GM20431 (cell line): ENCODE measurements around the gene OTOGL.

Experiments used
- in situ Hi-C: fragments of 300-500 bp; cut with MseI, MboI; formaldehyde crosslinking; loops from one replicate; pipeline ENCODE4 v1.15.0; 2020; ENCODE audit warnings: low sequenced_read_pairs; ENCODE audit not compliant: unreplicated experiment

Gene OTOGL

GRCh38 chr12:80415466-80415865 is 316.1 kb downstream of the OTOGL start:
- in situ Hi-C loops = no loop called here

- in situ Hi-C loops = no loop called here
Observed at GRCh38 chr12:80419644-80420043, 320.3 kb downstream of the OTOGL start.

GRCh38 chr12:80420075-80420474 is 320.7 kb downstream of the OTOGL start:
- in situ Hi-C loops = no loop called here

- in situ Hi-C loops = no loop called here
Observed at GRCh38 chr12:80422550-80422949, 323.2 kb downstream of the OTOGL start.
